ENCODE results near the gene OR1C1.

DNA sequence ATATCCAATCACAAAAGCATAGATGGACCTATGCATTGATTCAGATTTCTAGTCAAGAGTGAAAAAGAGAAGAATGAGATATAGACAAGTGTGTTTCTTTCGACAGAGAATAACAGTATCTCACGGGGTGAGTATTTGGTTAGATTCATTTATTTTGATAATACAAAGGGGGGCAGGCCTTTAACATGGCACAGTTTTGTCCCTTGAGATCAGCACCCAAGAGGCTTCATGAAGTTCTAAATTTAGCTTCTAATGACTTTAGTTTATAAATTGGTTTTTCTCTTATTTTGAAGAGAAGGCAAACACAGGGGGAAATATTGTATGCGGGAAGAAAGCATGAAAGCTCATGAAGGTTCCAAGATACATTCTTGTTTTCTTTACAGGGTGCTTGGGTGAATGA is at the start of gene OR1C1:
- TF ChIP-seq, protein P1, sequence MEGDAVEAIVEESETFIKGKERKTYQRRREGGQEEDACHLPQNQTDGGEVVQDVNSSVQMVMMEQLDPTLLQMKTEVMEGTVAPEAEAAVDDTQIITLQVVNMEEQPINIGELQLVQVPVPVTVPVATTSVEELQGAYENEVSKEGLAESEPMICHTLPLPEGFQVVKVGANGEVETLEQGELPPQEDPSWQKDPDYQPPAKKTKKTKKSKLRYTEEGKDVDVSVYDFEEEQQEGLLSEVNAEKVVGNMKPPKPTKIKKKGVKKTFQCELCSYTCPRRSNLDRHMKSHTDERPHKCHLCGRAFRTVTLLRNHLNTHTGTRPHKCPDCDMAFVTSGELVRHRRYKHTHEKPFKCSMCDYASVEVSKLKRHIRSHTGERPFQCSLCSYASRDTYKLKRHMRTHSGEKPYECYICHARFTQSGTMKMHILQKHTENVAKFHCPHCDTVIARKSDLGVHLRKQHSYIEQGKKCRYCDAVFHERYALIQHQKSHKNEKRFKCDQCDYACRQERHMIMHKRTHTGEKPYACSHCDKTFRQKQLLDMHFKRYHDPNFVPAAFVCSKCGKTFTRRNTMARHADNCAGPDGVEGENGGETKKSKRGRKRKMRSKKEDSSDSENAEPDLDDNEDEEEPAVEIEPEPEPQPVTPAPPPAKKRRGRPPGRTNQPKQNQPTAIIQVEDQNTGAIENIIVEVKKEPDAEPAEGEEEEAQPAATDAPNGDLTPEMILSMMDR (conservative IDR thresholded peaks at IDR 0.05; ENCODE audit: low read length) = no peak
- TF ChIP-seq EZH2phosphoT487 (IDR thresholded peaks at IDR 0.05; ENCODE audit: borderline replicate concordance) = no peak
